RWPE1 (cell line): Measurements from ENCODE around the gene FAM13A.

Experiments used
- CTCF ChIA-PET: fragments of 350-600 bp; sonication (Branson Sonifier 250); formaldehyde crosslinking; extraction: SDS; loops from one replicate; lab custom pipeline; 2021; lab: Yijun Ruan, JAX
- POLR2A ChIA-PET: fragments of 400-600 bp; formaldehyde crosslinking; extraction: SDS; loops from one replicate; lab custom pipeline; 2020; ENCODE audit warnings: antibody characterized with exemption; ENCODE audit not compliant: low non-redundant PET; lab: Yijun Ruan, JAX
- DNase-seq: peaks from one replicate; pipeline ENCODE4 v3.0.0; 2012; ENCODE audit warnings: low spot score
- H3K27ac ChIP-seq: fragments of 450-650 bp; 2 replicates; pipeline ENCODE4 v1.5.1; 2017
- CTCF ChIP-seq: fragments of 450-650 bp; conservative IDR thresholded peaks from 2 replicates; pipeline ENCODE4 v1.5.1; 2017; ENCODE audit warnings: low read depth, mild to moderate bottlenecking

The FAM13A gene

GRCh38 chr4:88821522-88821921 is 235.5 kb downstream of the FAM13A start:
- no peak for TF ChIP-seq CTCF
- DNase-seq, result no peak
- H3K27ac ChIP-seq, result no peak overlapping the region
- ChIA-PET CTCF (no interaction called here), POLR2A (no interaction called here)

- DNase-seq, result no peak
- TF ChIP-seq CTCF, result no peak
- no peak overlapping the region for H3K27ac ChIP-seq
- ChIA-PET CTCF (interaction anchor here (0.6 kb wide), 3 partner anchors 204 to 692 kb away, joined by 4 to 5 read pairs (median 4); no protein-coding TSS in a partner anchor), POLR2A (no interaction called here)
Observed at GRCh38 chr4:88820698-88821415, 236.1 kb downstream of the FAM13A start.

GRCh38 chr4:88819818-88820697 is 236.9 kb downstream of the FAM13A start:
- POLR2A ChIA-PET, result no interaction called here
- no peak overlapping the region for H3K27ac ChIP-seq
- TF ChIP-seq CTCF, result no peak
- DNase-seq, result no peak
- CTCF ChIA-PET, result interaction anchor here (0.6 to 4.2 kb wide), 7 partner anchors 138 to 512 kb away, joined by 3 to 89 read pairs (median 5); no protein-coding TSS in a partner anchor

- POLR2A ChIA-PET, result interaction anchor here (0.5 kb wide), 1 partner anchor 70 kb away, joined by 3 read pairs; no protein-coding TSS in a partner anchor
- CTCF ChIA-PET, result interaction anchor here (0.5 to 4.2 kb wide), 20 partner anchors 9 to 514 kb away, joined by 3 to 89 read pairs (median 4); no protein-coding TSS in a partner anchor
- TF ChIP-seq CTCF, result peak; percentile 71
- DNase-seq, result peak; percentile 45
- H3K27ac ChIP-seq, result no peak overlapping the region
Observed at GRCh38 chr4:88818631-88819470, 238.1 kb downstream of the FAM13A start.

GRCh38 chr4:88817740-88818139 is 239.2 kb downstream of the FAM13A start:
- no peak for DNase-seq
- POLR2A ChIA-PET, result no interaction called here
- CTCF ChIA-PET, result interaction anchor here (0.6 to 4.2 kb wide), 6 partner anchors 29 to 416 kb away, joined by 3 to 89 read pairs (median 4); no protein-coding TSS in a partner anchor
- no peak overlapping the region for H3K27ac ChIP-seq
- TF ChIP-seq CTCF, result no peak
